Measurements from ENCODE around the gene NUF2. TPM values are rescaled to one million over a fixed set of nuclear protein-coding genes. Genes with fewer than 3 reads are reported as not detected.

Gene NUF2
- polyA plus RNA-seq, 1 donor (not counting 4 experiments of a cell fraction or from before 2014, with no cell fraction given) = 10.6 TPM

DNA sequence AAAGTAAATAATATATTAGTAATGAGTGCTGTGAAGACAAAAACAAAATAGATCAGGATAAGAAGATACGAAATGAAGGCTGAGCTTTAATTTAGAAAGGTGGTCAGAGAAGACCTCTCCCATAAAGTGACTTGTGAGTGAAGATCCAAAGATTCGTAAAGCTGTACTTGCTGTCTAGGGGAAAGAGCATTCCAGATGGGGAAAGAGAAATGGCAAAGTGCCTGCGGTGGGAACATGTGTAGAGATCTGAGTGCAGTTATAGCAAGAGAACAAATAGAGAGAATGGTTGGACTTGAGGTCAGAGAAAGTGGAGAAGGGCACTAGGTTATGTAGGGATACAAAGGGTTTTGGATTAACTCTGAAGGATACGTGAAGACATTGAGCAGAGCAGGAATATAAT is 60.6 kb downstream of the NUF2 start:
- no peak overlapping the region for H3K4me2 ChIP-seq (ENCODE audit: control insufficient read depth, extremely low read depth, insufficient read depth, low read depth, low read length)

DNA sequence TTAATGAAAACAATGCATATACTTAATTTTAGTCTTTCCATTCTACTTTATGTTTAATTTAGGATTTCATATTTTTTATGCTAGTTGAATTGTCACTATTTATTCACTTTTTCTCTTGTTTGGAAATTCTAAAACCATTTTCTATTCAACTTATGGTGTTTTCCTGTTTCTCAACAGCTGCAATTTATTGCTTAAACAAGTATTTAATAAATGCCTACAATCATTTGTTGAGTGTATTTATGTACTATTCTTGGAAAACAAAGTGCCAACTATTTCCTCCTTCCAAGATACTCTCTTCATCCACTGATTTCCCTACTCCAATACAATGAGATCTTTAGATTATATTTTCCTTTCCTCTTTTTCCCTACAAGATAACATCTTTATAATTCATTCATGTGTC is 65.4 kb downstream of the NUF2 start:
- Histone ChIP-seq H3K27me3 (ENCODE audit: control insufficient read depth, extremely low read depth, insufficient read depth, low read length) (no peaks in the 10 kb centered on the region), H3K4me1 (ENCODE audit: control insufficient read depth, extremely low read depth, insufficient read depth, low read length) (no peaks in the 10 kb centered on the region), H3K9ac (ENCODE audit: control insufficient read depth, extremely low read depth, insufficient read depth, low read length) (no peak overlapping the region), H3K79me2 (ENCODE audit: control insufficient read depth, insufficient read depth, low read length) (no peaks in the 10 kb centered on the region), H3K36me3 (ENCODE audit: control insufficient read depth in 2 of 2, extremely low read depth in 1 of 2, insufficient read depth in 2 of 2, low read length in 2 of 2) (no peaks in the 10 kb centered on the region), H3K4me2 (ENCODE audit: control insufficient read depth, extremely low read depth, insufficient read depth, low read depth, low read length) (no peak overlapping the region), H4K20me1 (ENCODE audit: control insufficient read depth, extremely low read depth, insufficient read depth, low read length) (no peaks in the 10 kb centered on the region), H3K9me1 (ENCODE audit: control insufficient read depth, extremely low read depth, insufficient read depth, low read length) (no peaks in the 10 kb centered on the region), H3K4me3 (ENCODE audit: control insufficient read depth in 2 of 3, extremely low read depth in 1 of 3, insufficient read depth in 2 of 3, low read depth in 1 of 3, low read length in 3 of 3) (no peak overlapping the region), H3K27ac (ENCODE audit: control insufficient read depth, insufficient read depth, low read length) (no peak overlapping the region), H3K9me3 (ENCODE audit: control insufficient read depth, low read depth, low read length) (no peaks in the 10 kb centered on the region), H2AFZ (ENCODE audit: control insufficient read depth, low read length) (no peak overlapping the region)
- no peak for TF ChIP-seq EZH2 (IDR thresholded peaks at IDR 0.05; ENCODE audit: low read length)
- TF ChIP-seq, protein P1, sequence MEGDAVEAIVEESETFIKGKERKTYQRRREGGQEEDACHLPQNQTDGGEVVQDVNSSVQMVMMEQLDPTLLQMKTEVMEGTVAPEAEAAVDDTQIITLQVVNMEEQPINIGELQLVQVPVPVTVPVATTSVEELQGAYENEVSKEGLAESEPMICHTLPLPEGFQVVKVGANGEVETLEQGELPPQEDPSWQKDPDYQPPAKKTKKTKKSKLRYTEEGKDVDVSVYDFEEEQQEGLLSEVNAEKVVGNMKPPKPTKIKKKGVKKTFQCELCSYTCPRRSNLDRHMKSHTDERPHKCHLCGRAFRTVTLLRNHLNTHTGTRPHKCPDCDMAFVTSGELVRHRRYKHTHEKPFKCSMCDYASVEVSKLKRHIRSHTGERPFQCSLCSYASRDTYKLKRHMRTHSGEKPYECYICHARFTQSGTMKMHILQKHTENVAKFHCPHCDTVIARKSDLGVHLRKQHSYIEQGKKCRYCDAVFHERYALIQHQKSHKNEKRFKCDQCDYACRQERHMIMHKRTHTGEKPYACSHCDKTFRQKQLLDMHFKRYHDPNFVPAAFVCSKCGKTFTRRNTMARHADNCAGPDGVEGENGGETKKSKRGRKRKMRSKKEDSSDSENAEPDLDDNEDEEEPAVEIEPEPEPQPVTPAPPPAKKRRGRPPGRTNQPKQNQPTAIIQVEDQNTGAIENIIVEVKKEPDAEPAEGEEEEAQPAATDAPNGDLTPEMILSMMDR (optimal IDR thresholded peaks at IDR 0.05 in 1 of 3, IDR thresholded peaks at IDR 0.05 in 1 of 3, conservative IDR thresholded peaks at IDR 0.05 in 1 of 3; ENCODE audit: extremely low read depth in 1 of 3, insufficient read depth in 2 of 3, low read length in 3 of 3) = no peak
- dilution Hi-C loops (cut with MboI; ENCODE audit: extremely low pct_ligation_motif_present, low sequenced_read_pairs) = no loop called here
- FAIRE-seq = no peak
- DNase-seq (ENCODE audit: low read depth, low spot score) = no peak

More for the DNA sequence above, 60.6 kb downstream of the NUF2 start:
- no peak for TF ChIP-seq EZH2 (IDR thresholded peaks at IDR 0.05; ENCODE audit: low read length)
- TF ChIP-seq, protein P1 (optimal IDR thresholded peaks at IDR 0.05 in 1 of 3, IDR thresholded peaks at IDR 0.05 in 1 of 3, conservative IDR thresholded peaks at IDR 0.05 in 1 of 3; ENCODE audit: extremely low read depth in 1 of 3, insufficient read depth in 2 of 3, low read length in 3 of 3) = no peak
- Histone ChIP-seq H4K20me1 (ENCODE audit: control insufficient read depth, extremely low read depth, insufficient read depth, low read length) (no peaks in the 10 kb centered on the region), H3K27me3 (ENCODE audit: control insufficient read depth, extremely low read depth, insufficient read depth, low read length) (no peaks in the 10 kb centered on the region), H3K9ac (ENCODE audit: control insufficient read depth, extremely low read depth, insufficient read depth, low read length) (no peak overlapping the region), H2AFZ (ENCODE audit: control insufficient read depth, low read length) (no peak overlapping the region), H3K4me1 (ENCODE audit: control insufficient read depth, extremely low read depth, insufficient read depth, low read length) (no peaks in the 10 kb centered on the region), H3K4me3 (ENCODE audit: control insufficient read depth in 2 of 3, extremely low read depth in 1 of 3, insufficient read depth in 2 of 3, low read depth in 1 of 3, low read length in 3 of 3) (no peak overlapping the region), H3K9me3 (ENCODE audit: control insufficient read depth, low read depth, low read length) (no peaks in the 10 kb centered on the region), H3K27ac (ENCODE audit: control insufficient read depth, insufficient read depth, low read length) (no peak overlapping the region), H3K79me2 (ENCODE audit: control insufficient read depth, insufficient read depth, low read length) (no peaks in the 10 kb centered on the region), H3K9me1 (ENCODE audit: control insufficient read depth, extremely low read depth, insufficient read depth, low read length) (no peaks in the 10 kb centered on the region), H3K36me3 (ENCODE audit: control insufficient read depth in 2 of 2, extremely low read depth in 1 of 2, insufficient read depth in 2 of 2, low read length in 2 of 2) (no peaks in the 10 kb centered on the region)
- no peak for DNase-seq (ENCODE audit: low read depth, low spot score)
- FAIRE-seq = no peak
- dilution Hi-C loops (cut with MboI; ENCODE audit: extremely low pct_ligation_motif_present, low sequenced_read_pairs) = no loop called here

All from keratinocyte (primary cell).